MM.1S (cell line): Measurements from ENCODE around the gene CBL.

Source experiments
- DNase-seq: peaks from one replicate; pipeline ENCODE4 v3.0.0-alpha.2; 2015
- H2AFZ ChIP-seq: fragments of 300-600 bp; sonication (generic); 2 replicates; pipeline ENCODE4 v1.6.0; 2016; ENCODE audit warnings: antibody characterized with exemption, low read length
- H3F3A ChIP-seq: fragments of 300-600 bp; sonication (generic); 2 replicates; pipeline ENCODE4 v1.6.1; 2016; ENCODE audit warnings: mild to moderate bottlenecking, antibody characterized with exemption, low read length, moderate library complexity, mixed read lengths; ENCODE audit not compliant: insufficient read depth
- H3K27ac ChIP-seq: fragments of 300-600 bp; sonication (generic); 2 replicates; pipeline ENCODE4 v1.5.1; 2016; ENCODE audit warnings: mild to moderate bottlenecking, low read length
- H3K27me3 ChIP-seq: fragments of 300-600 bp; sonication (generic); replicated peaks from 2 replicates; pipeline ENCODE4 v1.6.0; 2016; ENCODE audit warnings: low read length; ENCODE audit not compliant: insufficient read depth
- H3K36me3 ChIP-seq: fragments of 300-600 bp; sonication (generic); replicated peaks from 2 replicates; pipeline ENCODE4 v1.6.1; 2016; ENCODE audit warnings: mild to moderate bottlenecking, low read length, mixed read lengths; ENCODE audit not compliant: insufficient read depth
- H3K4me1 ChIP-seq: fragments of 300-600 bp; sonication (generic); 2 replicates; pipeline ENCODE4 v1.6.1; 2016; ENCODE audit warnings: low read length, mixed read lengths
- H3K4me2 ChIP-seq: fragments of 300-600 bp; sonication (generic); 2 replicates; pipeline ENCODE4 v1.6.0; 2016; ENCODE audit warnings: low read depth, low read length
- H3K4me3 ChIP-seq: fragments of 300-600 bp; sonication (generic); 2 replicates; pipeline ENCODE4 v1.5.1; 2016; ENCODE audit warnings: low read length, mixed read lengths
- H3K79me2 ChIP-seq: fragments of 300-600 bp; sonication (generic); 2 replicates; pipeline ENCODE4 v1.6.1; 2016; ENCODE audit warnings: mixed run types, low read length, mixed read lengths
- H3K9ac ChIP-seq: fragments of 300-600 bp; sonication (generic); 2 replicates; pipeline ENCODE4 v1.6.1; 2016; ENCODE audit warnings: low read length, mixed read lengths
- H3K9me2 ChIP-seq: fragments of 300-600 bp; sonication (generic); replicated peaks from 2 replicates; pipeline ENCODE4 v1.6.1; 2016; ENCODE audit warnings: mild to moderate bottlenecking, low read length, mixed read lengths; ENCODE audit not compliant: insufficient read depth
- H3K9me3 ChIP-seq: fragments of 300-600 bp; sonication (generic); replicated peaks from 2 replicates; pipeline ENCODE4 v1.6.1; 2016; ENCODE audit warnings: mild to moderate bottlenecking, low read length, mixed read lengths; ENCODE audit not compliant: insufficient read depth
- H4K20me1 ChIP-seq: fragments of 300-600 bp; sonication (generic); 2 replicates; pipeline ENCODE4 v1.6.1; 2016; ENCODE audit warnings: mild to moderate bottlenecking, low read length, moderate library complexity, mixed read lengths; ENCODE audit not compliant: insufficient read depth
- EZH2 ChIP-seq: fragments of 300-600 bp; sonication (generic); optimal IDR thresholded peaks from 2 replicates; pipeline ENCODE3; 2017; ENCODE audit warnings: low read depth, mild to moderate bottlenecking, antibody characterized with exemption, low read length, mixed read lengths
- EZH2phosphoT487 ChIP-seq: fragments of 300-600 bp; sonication (generic); IDR thresholded peaks from 2 replicates; pipeline ENCODE4 v1.6.1; 2018; ENCODE audit warnings: antibody characterized with exemption, low read length
- TF ChIP-seq, protein P1 (sequence below): fragments of 300-600 bp; sonication (generic); IDR thresholded peaks from 2 replicates; pipeline ENCODE4 v1.5.1; 2016; ENCODE audit warnings: antibody characterized with exemption, low read length, mixed read lengths

Gene CBL

DNA sequence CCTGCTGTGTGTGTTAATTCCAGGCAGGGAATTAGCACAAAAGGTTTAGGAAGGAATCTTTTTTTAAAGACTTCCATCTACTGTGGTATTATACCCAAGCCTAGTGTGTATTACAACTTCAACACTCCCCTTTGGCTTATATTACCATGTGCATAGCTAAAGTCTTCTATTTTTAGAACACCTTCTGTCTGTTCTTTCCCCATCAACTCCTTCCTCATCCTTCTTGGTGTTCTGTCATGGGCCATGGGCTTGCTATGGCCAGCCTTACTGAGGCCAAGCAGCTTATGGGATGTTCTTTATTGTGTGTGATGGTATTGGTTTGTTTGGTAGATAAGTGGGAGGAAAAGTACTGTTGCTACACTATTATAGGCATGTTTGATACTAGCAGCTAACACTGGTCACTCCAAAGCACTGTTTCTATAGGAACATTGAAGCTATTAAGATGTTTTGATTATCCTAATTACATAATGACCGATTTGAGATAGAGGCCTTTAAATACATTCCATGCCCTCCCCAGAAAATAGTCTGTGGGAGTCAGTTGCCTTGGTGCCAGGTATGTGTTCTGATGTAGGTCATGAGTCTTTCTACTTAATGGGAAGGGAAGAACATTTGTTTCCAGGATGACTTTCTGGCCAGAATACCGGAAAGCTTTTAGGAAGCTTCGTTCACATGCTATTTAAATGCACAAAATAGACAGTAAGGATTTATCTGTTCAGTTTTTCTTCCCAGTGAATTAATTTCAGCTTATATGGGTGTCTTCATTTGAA, 94.2 kb downstream of the CBL start:
- TF ChIP-seq, protein P1, sequence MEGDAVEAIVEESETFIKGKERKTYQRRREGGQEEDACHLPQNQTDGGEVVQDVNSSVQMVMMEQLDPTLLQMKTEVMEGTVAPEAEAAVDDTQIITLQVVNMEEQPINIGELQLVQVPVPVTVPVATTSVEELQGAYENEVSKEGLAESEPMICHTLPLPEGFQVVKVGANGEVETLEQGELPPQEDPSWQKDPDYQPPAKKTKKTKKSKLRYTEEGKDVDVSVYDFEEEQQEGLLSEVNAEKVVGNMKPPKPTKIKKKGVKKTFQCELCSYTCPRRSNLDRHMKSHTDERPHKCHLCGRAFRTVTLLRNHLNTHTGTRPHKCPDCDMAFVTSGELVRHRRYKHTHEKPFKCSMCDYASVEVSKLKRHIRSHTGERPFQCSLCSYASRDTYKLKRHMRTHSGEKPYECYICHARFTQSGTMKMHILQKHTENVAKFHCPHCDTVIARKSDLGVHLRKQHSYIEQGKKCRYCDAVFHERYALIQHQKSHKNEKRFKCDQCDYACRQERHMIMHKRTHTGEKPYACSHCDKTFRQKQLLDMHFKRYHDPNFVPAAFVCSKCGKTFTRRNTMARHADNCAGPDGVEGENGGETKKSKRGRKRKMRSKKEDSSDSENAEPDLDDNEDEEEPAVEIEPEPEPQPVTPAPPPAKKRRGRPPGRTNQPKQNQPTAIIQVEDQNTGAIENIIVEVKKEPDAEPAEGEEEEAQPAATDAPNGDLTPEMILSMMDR = no peak
- TF ChIP-seq EZH2phosphoT487 (no peak), EZH2 (no peak)
- Histone ChIP-seq H3K4me1 (no peaks in the 10 kb centered on the region), H3K9me2 (no peaks in the 10 kb centered on the region), H2AFZ (no peak overlapping the region), H3K4me3 (no peak overlapping the region), H3F3A (no peaks in the 10 kb centered on the region), H3K9me3 (no peaks in the 10 kb centered on the region), H3K79me2 (no peaks in the 10 kb centered on the region), H3K27me3 (no peaks in the 10 kb centered on the region), H3K36me3 (no peaks in the 10 kb centered on the region), H3K4me2 (no peak overlapping the region), H3K27ac (no peak overlapping the region), H3K9ac (no peak overlapping the region), H4K20me1 (no peaks in the 10 kb centered on the region)
- no peak for DNase-seq

DNA sequence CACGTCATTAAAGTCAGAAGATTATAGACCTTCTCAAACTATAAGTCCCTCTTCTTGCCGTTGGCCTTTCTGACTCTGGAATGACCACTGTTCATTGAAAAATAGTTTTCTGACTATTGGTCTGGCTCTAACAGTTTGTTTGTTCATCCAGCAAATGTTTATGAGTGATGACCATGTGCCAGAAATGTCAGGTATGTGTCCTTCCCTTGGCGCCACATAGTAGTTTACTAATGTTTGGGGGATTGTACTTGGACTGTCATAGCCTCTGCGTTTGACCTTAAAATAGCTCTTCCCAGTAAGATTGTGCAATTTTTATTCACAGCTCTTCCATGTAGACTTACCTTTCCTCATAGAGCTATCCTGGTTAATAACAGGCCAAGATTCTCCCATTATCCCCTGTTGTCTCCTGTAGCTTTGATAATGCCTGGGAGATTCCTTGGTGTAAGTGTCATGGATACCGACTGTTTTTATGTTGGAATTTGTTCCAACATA, 97.1 kb downstream of the CBL start:
- Histone ChIP-seq H2AFZ (no peak overlapping the region), H3K27me3 (no peaks in the 10 kb centered on the region), H3K4me3 (no peak overlapping the region), H3K79me2 (no peaks in the 10 kb centered on the region), H3K9me3 (no peaks in the 10 kb centered on the region), H3K36me3 (no peaks in the 10 kb centered on the region), H3K27ac (no peak overlapping the region), H3K4me1 (no peaks in the 10 kb centered on the region), H3K9me2 (no peaks in the 10 kb centered on the region), H3K4me2 (no peak overlapping the region), H4K20me1 (no peaks in the 10 kb centered on the region), H3K9ac (no peak overlapping the region), H3F3A (no peaks in the 10 kb centered on the region; the same call in 1 of the 2 replicates)
- DNase-seq = no peak
- no peak for TF ChIP-seq EZH2
- TF ChIP-seq, protein P1 = no peak
- TF ChIP-seq EZH2phosphoT487 = no peak

DNA sequence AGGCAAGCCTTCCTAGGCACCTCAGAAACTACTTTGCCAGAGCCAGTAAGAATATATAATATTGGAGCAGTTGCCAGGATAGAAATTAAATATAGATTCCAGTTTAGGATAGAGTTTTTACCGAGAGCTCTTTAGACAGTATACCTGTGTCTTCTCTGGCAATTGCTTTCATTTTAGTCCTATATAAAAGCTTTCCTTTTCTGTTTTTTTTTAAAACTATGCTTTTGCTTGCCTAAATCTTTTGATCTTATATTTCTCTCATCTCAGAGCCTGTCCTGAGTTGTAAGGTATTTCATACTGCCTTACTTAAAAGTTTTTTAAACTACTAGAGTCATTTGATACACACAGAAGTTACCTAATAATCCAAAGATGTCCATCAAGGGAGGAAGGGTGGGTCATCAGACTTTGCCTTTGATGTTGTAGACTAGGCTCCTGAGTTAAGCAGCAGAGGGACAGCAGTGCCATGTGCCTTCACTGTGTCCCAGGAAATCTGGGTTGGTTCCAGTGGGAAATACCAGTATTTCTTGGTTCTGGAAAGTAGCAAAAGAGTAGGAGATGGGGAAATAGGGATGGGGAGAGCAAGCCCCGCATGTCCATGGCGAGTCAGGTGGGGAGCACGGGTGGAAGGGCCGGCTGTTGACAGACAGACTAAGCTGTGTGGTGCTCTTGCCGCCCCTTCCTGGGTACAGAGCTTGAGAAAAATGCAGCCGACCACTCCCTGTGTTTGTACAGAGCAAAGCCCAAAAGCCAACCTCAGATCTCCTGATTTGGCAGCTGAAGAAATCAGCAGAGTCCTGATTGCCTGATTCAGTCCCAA, 99.6 kb downstream of the CBL start:
- Histone ChIP-seq H4K20me1 (no peaks in the 10 kb centered on the region), H3K27ac (no peak overlapping the region)

More for the DNA sequence above, 99.6 kb downstream of the CBL start:
- Histone ChIP-seq H3K4me2 (no peak overlapping the region), H3K9me3 (no peaks in the 10 kb centered on the region), H3K27me3 (no peaks in the 10 kb centered on the region), H3K36me3 (no peaks in the 10 kb centered on the region), H3K9me2 (no peaks in the 10 kb centered on the region), H3K9ac (no peak overlapping the region), H3K79me2 (no peaks in the 10 kb centered on the region), H3K4me1 (no peaks in the 10 kb centered on the region), H3K4me3 (no peak overlapping the region), H3F3A (no peaks in the 10 kb centered on the region; the same call in 1 of the 2 replicates), H2AFZ (no peak overlapping the region)
- no peak for DNase-seq
- TF ChIP-seq, protein P1 = no peak
- no peak for TF ChIP-seq EZH2
- no peak for TF ChIP-seq EZH2phosphoT487
